Neural crest cell (in vitro differentiated cells): Measurements from ENCODE around the gene EYS. TPM values are rescaled to one million over a fixed set of nuclear protein-coding genes. Genes with fewer than 3 reads are reported as not detected.

Source experiments
- DNase-seq: peaks from one replicate; pipeline ENCODE4 v3.0.0; 2021; ENCODE audit warnings: low read depth, mixed read lengths, low spot score
- H3K27ac Mint-ChIP-seq: one replicate; pipeline ENCODE4 v1.8.0; 2021; ENCODE audit warnings: mild to moderate bottlenecking, mixed read lengths; ENCODE audit not compliant: unreplicated experiment
- H3K27me3 Mint-ChIP-seq: 2 replicates; pipeline ENCODE4 v1.8.0; 2021; ENCODE audit warnings: low read depth, mild to moderate bottlenecking, mixed read lengths
- H3K36me3 Mint-ChIP-seq: 2 replicates; pipeline ENCODE4 v1.8.0; 2021; ENCODE audit warnings: low read depth, mild to moderate bottlenecking, mixed read lengths
- H3K4me1 Mint-ChIP-seq: 2 replicates; pipeline ENCODE4 v1.8.0; 2021; ENCODE audit warnings: mixed read lengths
- H3K4me3 Mint-ChIP-seq: one replicate; pipeline ENCODE4 v1.8.0; 2021; ENCODE audit warnings: mild to moderate bottlenecking, mixed read lengths
- H3K9me3 Mint-ChIP-seq: 2 replicates; pipeline ENCODE4 v1.8.0; 2021; ENCODE audit warnings: mixed read lengths
- CTCF ChIP-seq: fragments of 200-600 bp; sonication (generic); conservative IDR thresholded peaks from 2 replicates; pipeline ENCODE4 v1.5.0; 2021; ENCODE audit warnings: antibody characterized with exemption, mild to moderate bottlenecking
- total RNA-seq: library from RNA; stranded (reverse); gene quantifications from 2 replicates; pipeline ENCODE4 v1.2.1, GENCODE V29; 2021

EYS gene
- total RNA-seq, 1 donor from 2014 or later: 0.40 TPM

DNA sequence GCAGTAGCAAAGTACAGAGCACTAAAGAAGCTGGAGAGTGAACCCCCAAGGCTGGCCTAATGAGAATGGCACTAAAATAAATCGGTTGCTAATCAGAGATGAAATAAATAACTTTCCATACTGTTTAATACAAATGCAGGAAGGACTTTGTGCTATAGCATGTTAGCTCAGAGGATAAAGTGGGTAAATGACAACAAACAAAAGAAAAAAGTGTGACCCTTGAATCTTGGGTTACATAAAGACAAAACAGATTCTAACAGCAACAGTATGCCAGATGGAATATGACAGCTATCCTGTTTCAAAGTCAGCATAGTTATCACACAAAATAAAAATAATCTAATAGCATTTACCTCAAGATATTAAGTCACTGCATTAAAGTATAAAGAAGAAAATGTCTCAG, 1448.7 kb downstream of the EYS start:
- H3K9me3 Mint-ChIP-seq: no peaks in the 10 kb centered on the region
- H3K27ac Mint-ChIP-seq: no peak overlapping the region
- H3K4me3 Mint-ChIP-seq: no peak overlapping the region
- no peaks in the 10 kb centered on the region for H3K4me1 Mint-ChIP-seq
- no peak for DNase-seq
- no peaks in the 10 kb centered on the region for H3K36me3 Mint-ChIP-seq
- H3K27me3 Mint-ChIP-seq: no peaks in the 10 kb centered on the region
- TF ChIP-seq CTCF: no peak

DNA sequence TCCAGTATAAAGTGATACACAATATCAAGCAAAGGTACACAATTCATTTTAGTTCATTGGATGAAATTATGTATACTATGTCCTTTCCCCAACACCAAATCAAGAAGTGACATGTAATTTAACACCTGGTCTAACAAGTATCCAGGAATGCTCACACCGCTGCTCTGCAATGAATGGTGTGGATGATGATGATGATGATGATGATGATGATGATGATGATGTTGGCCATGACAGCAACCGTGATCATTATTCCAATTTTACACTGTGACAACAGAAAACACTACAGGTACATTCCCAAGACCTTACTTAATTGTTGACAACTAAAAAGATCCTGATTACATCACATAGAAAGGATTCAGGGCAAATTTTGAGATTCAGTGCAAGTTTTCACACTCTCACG, 1449.4 kb downstream of the EYS start:
- Mint-ChIP-seq H3K4me3 (no peak overlapping the region), H3K4me1 (no peaks in the 10 kb centered on the region), H3K27ac (no peak overlapping the region), H3K27me3 (no peaks in the 10 kb centered on the region), H3K36me3 (no peaks in the 10 kb centered on the region), H3K9me3 (no peaks in the 10 kb centered on the region)
- no peak for DNase-seq
- no peak for TF ChIP-seq CTCF

DNA sequence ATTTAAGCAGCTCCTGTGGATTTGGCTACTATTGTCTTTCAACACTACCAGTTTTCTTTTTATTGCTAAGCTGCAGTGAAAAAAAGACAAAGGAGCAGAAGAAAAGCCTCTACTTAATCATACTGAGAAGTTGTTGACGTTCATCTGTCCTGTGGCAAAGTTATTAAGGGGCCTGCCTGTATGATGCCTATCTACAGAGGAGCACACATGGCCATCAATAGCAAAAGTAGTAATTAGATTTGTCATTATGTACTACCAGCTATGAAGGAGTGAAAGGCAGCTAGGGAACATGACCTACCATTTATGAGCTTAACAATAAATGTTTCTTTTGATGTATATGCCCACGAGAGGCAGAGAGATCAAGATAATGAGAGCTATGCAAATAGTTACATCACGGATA, 1450.5 kb downstream of the EYS start:
- no peak for TF ChIP-seq CTCF
- no peak overlapping the region for H3K27ac Mint-ChIP-seq
- no peaks in the 10 kb centered on the region for H3K27me3 Mint-ChIP-seq
- H3K4me3 Mint-ChIP-seq: no peak overlapping the region
- no peak for DNase-seq
- no peaks in the 10 kb centered on the region for H3K36me3 Mint-ChIP-seq
- no peaks in the 10 kb centered on the region for H3K4me1 Mint-ChIP-seq
- H3K9me3 Mint-ChIP-seq: no peaks in the 10 kb centered on the region

DNA sequence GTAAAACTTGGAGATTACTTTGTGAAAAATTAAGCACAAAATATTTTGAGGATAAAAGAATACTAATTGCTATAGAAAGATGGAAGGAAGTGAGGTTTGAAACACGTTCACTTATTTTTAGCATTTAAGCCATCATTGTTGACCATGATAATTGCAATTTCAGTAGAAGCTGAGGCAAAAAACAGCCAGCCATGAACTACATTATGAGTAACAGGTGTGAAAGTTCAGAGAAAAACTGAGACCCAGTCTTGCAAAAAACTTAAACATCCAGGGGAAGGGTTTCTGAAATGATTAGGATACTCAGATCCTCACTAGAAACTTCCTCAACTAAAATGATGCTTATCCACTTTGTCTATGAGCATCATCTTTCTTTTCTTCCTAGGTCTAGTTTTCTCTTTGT, 1452.0 kb downstream of the EYS start:
- H3K9me3 Mint-ChIP-seq: no peaks in the 10 kb centered on the region
- H3K27me3 Mint-ChIP-seq: no peaks in the 10 kb centered on the region
- H3K36me3 Mint-ChIP-seq: no peaks in the 10 kb centered on the region
- H3K4me1 Mint-ChIP-seq: no peaks in the 10 kb centered on the region
- no peak overlapping the region for H3K27ac Mint-ChIP-seq
- H3K4me3 Mint-ChIP-seq: no peak overlapping the region
- no peak for DNase-seq
- TF ChIP-seq CTCF: no peak

DNA sequence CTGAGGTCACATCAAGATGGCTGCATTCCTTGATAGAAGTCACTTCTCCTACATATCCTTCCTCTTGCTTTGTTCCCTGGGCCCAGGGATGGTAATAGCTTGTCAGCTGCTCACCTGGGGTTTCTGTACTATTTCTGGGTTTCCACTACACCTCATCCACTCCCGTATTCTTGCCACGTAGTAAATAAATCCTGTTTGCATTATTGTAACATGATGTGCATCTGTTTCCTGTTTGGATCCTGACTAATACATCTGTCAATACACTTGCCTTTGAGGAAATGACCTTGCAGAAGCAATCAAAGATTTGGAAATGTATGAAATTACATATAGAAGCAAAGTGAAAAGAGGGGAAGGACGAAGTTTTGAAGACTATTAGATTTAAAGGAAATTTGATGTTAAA, 1452.5 kb downstream of the EYS start:
- no peak overlapping the region for H3K4me3 Mint-ChIP-seq

More for the DNA sequence above, 1452.5 kb downstream of the EYS start:
- Mint-ChIP-seq H3K27me3 (no peaks in the 10 kb centered on the region), H3K9me3 (no peaks in the 10 kb centered on the region), H3K36me3 (no peaks in the 10 kb centered on the region), H3K27ac (no peak overlapping the region), H3K4me1 (no peaks in the 10 kb centered on the region)
- no peak for DNase-seq
- TF ChIP-seq CTCF: no peak
